GM13976 (cell line): ENCODE results near the gene BCL2L1.

Source experiments
- DNase-seq: peaks from one replicate; pipeline ENCODE4 v3.0.0; 2012; ENCODE audit warnings: low spot score
- in situ Hi-C: fragments of 300-500 bp; cut with MboI; formaldehyde crosslinking; loops from one replicate; pipeline ENCODE4 v1.12.0; 2022; ENCODE audit warnings: low sequenced_read_pairs, mixed read lengths, inconsistent platforms; ENCODE audit not compliant: unreplicated experiment
- TF ChIP-seq, protein P1 (sequence below): IDR thresholded peaks from 2 replicates; pipeline ENCODE4 v1.5.1; 2012; ENCODE audit warnings: borderline replicate concordance, mild to moderate bottlenecking; ENCODE audit not compliant: insufficient read depth; ENCODE audit errors: extremely low read depth, missing control alignments, control extremely low read depth

Gene BCL2L1

DNA sequence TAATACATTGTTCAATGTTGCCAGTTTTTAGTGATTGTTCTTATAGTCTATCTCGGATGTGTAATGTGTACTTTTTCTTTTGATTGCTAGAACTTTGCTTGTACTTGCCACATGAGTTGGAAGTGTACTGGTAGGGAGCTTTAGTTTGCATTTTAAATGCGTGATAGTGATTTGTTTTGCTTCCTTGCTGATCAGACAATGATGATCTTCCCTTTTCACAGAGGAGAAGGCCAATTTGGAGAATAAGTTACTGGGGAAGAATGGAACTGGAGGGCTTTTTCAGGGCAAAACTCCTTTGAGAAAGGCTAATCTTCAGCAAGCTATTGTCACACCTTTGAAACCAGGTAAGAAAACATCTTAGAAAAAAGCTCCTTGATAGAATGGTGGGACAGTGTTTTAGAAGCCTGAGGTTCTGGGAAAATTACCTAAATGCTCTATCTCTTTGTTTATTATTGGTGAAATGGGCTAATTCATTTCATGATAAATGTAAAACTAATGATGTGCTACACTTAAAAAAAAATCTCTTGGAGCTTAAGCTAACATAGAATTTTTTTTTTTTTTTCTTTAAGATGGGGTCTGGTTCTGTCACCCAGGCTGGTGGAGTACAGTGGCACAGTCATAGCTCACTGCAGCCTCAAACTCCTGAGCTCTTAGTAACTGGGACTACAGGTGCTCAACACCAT lies 37.3 kb upstream of the BCL2L1 start:
- DNase-seq, result no peak
- TF ChIP-seq, protein P1, sequence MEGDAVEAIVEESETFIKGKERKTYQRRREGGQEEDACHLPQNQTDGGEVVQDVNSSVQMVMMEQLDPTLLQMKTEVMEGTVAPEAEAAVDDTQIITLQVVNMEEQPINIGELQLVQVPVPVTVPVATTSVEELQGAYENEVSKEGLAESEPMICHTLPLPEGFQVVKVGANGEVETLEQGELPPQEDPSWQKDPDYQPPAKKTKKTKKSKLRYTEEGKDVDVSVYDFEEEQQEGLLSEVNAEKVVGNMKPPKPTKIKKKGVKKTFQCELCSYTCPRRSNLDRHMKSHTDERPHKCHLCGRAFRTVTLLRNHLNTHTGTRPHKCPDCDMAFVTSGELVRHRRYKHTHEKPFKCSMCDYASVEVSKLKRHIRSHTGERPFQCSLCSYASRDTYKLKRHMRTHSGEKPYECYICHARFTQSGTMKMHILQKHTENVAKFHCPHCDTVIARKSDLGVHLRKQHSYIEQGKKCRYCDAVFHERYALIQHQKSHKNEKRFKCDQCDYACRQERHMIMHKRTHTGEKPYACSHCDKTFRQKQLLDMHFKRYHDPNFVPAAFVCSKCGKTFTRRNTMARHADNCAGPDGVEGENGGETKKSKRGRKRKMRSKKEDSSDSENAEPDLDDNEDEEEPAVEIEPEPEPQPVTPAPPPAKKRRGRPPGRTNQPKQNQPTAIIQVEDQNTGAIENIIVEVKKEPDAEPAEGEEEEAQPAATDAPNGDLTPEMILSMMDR, result no peak
- in situ Hi-C loops, result no loop called here

DNA sequence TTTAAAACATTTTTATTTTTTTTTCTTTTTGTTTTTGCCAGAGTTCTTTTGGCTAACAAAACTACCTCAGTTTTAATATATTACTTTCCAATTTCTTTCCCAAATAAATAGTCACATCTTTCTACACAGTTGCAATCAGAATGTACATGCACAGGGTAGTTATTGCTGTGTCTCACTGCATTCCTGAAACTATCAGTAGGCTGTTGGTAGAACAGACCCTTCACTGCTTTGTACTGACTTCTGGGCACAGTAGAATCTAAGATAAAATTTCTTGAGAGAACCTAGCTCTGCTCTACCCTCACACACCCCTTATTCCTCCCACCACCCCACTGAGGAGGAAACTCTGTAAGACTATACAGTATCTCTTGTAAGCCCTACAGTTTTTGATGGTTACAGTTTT lies 36.3 kb upstream of the BCL2L1 start:
- in situ Hi-C loops, result no loop called here
- DNase-seq, result no peak
- TF ChIP-seq, protein P1, result no peak

DNA sequence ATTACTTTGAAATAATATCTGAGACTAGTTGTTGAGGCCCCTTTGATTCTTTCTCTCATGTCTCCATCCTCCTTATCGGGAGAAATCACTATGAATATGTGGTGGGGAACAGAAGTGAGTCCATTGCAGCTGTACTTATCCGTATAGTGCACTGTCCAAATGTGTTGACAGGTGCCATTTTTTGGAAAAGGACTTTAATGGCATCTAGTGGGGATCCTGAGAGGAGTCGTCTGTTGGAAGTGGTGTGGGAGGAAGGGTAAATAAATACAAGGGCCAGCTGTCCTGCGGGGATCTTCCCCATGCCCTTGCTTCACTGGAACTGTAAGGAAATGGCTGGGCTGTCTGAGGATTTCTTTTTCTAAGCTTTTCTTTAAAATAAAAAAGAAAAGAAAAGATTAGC lies 35.9 kb upstream of the BCL2L1 start:
- TF ChIP-seq, protein P1, result no peak
- DNase-seq, result no peak

DNA sequence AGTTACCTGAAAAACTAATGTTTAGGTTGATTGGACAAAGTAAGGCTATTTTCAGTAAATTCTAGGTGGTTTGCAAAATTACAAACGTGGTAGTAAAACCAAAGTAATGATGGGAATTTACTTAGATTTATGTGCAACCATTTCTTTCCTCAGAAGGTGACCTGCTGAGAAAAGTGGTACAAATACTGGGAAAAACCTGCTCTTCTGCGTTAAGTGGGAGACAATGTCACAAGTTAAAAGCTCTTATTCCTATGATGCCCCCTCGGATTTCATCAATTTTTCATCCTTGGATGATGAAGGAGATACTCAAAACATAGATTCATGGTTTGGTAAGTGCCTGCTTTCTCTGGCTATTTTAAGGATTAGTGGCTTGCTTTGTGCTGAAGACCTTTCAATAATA lies 34.6 kb upstream of the BCL2L1 start:
- TF ChIP-seq, protein P1, result no peak
- in situ Hi-C loops, result no loop called here
- DNase-seq, result no peak

More for the DNA sequence above, 35.9 kb upstream of the BCL2L1 start:
- in situ Hi-C loops, result no loop called here

DNA sequence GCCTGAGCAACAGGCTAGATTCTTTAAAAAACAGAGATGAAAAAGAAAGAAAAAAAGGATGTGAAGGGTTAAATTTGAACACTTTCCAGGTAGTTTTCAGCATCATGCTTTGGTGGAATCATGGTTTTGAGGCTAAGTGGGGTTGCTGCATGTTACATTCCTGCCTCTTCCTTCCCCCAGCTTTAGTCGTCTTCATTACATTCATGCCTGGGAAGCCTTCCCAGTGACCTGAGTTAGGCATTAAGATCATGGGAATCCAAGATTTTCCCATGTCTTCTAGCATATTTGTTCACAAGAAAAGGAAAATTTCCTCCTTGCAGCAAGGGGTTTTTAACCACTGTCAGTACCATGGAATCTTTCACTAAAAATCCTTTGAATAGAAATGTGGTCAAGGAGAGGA lies 28.5 kb upstream of the BCL2L1 start:
- TF ChIP-seq, protein P1, result no peak
- in situ Hi-C loops, result no loop called here
- no peak for DNase-seq

DNA sequence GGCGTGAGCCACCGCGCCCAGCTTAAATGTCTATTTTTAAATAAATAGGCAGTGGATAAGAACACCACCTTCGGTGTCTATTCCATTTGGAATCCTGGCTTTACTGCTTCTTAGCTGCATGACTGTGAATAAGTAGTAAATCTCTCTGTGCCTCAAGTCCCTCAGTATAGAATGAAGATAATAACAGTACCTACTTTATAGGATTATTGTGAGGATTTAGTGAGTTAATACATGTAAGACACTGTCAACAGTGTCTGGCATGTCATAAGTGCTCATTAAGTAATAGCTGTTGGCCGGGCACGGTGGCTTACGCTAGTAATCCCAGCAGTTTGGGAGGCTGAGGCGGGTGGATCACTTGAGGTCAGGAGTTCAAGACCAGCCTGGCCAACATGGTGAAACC lies 26.6 kb upstream of the BCL2L1 start:
- TF ChIP-seq, protein P1, result no peak

More for the DNA sequence above, 26.6 kb upstream of the BCL2L1 start:
- DNase-seq, result no peak
- in situ Hi-C loops, result no loop called here
